GM12872 (cell line): ENCODE data around the gene GUCY1B1.

ENCODE experiments used
- TF ChIP-seq, protein P1 (sequence below): IDR thresholded peaks from 3 replicates; pipeline ENCODE4 v1.5.1; 2011; ENCODE audit warnings: low read depth, mild to moderate bottlenecking, low read length, moderate library complexity; ENCODE audit not compliant: insufficient read depth

GUCY1B1 gene

DNA sequence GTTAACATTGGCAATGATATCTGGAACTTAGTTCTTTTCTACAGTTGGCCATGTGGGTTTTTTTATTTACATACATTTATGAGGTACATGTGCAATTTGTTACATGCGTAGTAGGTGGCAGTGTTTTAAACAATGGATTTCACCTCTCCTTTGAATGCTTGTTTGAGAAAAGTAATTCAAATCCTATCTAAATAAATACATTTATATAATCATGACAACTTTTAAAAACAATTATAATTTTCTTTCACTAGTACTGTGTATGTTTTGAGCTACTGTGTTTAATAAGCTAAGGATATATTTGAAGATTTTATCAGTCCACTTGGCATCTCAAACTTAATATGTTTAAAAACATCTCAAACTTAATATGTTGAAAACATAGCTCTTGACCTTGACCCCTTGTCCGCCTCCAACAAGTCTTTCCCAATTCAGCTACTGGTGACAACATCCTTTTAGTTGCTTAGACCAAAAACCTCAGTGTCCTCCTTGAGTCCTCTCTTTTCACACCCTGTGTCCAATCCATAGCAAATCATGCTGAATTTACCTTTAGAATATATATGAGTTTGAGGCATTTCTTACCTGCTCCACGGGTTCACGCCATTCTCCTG is 14.5 kb downstream of the GUCY1B1 start:
- TF ChIP-seq, protein P1, sequence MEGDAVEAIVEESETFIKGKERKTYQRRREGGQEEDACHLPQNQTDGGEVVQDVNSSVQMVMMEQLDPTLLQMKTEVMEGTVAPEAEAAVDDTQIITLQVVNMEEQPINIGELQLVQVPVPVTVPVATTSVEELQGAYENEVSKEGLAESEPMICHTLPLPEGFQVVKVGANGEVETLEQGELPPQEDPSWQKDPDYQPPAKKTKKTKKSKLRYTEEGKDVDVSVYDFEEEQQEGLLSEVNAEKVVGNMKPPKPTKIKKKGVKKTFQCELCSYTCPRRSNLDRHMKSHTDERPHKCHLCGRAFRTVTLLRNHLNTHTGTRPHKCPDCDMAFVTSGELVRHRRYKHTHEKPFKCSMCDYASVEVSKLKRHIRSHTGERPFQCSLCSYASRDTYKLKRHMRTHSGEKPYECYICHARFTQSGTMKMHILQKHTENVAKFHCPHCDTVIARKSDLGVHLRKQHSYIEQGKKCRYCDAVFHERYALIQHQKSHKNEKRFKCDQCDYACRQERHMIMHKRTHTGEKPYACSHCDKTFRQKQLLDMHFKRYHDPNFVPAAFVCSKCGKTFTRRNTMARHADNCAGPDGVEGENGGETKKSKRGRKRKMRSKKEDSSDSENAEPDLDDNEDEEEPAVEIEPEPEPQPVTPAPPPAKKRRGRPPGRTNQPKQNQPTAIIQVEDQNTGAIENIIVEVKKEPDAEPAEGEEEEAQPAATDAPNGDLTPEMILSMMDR: no peak

DNA sequence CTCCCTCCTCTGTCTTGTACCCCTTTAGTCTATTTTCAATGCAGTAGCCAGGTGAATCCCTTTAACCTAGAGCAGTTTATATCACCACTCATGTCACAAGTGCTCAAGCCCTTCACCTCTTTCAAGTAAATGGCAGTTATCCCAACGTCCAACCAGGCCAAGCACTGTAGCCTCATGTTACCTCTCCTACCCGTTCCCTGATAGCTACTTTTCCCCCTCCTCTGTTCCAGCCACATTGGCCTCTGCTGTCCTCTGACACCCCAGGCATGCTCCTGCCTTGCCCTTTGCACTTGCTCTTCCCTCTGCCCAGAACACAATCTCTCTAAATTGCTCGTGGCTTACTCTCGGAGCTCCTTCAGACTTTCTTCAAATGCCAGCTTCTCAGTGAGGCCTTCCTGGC is 15.2 kb downstream of the GUCY1B1 start:
- TF ChIP-seq, protein P1: no peak

DNA sequence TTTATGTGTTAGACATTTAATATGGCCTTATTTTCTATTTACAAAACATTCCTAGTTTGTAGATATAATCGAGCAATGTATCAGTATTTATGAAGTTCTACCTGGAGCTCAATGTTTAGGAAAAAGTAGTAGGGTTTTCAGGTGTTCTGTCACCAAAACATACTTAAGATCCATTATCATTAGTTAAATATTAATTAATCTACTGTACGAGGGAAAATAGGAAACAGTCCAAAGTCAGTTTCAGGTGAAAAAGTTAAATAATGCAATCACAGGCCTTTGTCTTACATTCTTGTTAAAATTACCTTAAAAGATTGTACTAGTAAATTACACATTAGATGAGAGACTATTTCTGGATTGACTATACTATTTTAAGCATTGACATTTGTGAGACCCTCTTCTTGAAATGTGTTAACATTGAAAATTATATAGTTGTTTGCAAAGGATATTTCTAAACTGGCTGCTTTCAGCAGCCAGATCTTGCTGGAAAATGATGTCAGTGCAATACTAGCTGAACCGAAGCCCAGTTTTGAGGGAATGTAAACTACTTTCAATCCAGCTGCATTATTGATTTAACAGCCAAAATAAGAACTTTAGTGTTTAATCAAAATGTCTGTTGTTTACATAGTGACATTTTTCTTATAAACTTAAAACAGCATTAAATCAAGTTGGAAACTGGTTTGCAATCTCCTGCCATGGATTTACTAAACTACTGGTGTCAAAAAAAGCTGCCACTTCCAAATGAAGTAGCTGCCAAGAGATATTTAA is 19.3 kb downstream of the GUCY1B1 start:
- TF ChIP-seq, protein P1: no peak

DNA sequence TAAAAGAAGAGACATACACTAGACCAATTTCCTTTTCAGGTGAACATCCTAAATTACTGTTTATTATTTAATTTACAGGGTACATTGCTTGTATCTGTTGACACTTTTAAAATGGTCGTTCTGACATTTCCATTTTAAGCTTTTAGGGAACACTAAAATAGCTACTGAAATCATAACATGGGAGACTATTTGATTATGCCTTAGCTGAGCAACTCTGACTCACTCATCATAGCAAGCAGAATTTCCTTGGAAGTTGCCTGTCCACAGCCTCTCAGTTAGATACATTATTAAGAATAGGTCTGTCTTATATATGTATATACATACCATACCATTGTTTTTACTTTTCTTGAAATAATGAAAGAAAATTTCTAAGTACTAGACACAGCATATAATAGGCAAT is 22.0 kb downstream of the GUCY1B1 start:
- TF ChIP-seq, protein P1: no peak

DNA sequence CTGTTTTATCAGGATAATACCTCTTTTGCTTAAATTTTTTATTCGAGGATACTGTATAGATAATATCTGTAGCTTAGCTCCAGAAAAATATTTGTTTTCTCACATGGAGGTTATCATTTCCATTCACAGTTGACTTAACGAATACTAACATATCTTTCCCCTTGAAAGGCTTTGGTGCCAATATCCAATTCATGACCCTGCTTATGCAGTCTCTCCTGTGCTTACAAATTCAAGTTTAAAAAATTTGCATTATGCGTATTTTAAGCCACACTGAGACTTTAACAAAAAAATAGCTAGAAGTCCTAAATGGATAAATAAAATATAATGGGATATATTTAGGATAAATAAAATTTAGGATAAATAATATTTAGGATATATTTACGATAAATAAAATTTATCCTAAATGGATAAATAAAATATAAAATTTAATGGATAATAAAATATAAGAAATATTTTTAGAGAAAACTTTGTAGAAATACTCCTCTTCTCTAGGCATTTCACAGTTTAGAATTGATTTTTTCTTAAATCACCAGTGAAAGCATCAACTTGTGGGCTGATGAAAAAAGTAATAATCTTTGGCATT is 22.5 kb downstream of the GUCY1B1 start:
- TF ChIP-seq, protein P1: no peak

DNA sequence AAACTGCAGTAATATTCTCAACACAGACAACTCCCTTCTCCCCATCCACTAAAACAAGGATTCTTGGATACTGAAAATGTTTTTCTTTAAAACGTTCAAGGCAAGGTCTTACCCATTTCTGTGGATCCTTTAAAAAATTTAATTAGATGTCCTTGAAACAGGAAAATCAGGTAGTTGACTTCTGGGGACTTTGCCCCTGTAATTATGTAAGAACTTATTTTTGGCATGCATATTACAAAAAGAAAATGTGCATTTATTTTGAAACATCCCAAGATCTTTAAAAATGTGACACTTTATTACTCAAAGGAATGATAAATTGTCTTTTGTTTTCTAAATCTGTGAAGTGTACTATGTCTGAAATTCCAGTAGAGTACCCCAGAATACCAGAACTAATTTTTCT is 25.8 kb downstream of the GUCY1B1 start:
- TF ChIP-seq, protein P1: no peak

DNA sequence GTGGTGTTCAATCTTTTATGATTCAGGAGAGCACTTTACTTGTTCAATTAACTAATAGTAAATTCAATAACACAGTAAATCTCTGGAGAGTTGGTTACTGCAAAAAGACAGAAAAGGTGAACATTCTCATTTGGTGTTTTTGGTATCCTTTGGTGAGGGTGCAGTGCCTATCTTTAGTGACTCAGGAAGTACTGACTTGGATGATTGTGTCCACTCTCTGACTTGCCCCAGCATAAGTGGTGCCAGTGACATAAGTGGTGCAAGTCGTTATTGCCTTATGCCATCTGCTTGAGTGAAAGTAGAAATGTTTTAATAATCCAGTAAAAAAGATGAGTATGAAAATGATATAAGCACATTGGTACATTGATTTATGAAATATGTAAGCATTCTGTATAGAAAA is 27.0 kb downstream of the GUCY1B1 start:
- TF ChIP-seq, protein P1: no peak
